Measurements from ENCODE around the gene C1orf122. TPM values are rescaled to one million over a fixed set of nuclear protein-coding genes. Genes with fewer than 3 reads are reported as not detected.

Gene C1orf122
- total RNA-seq, 1 donor from 2014 or later = 29.6 TPM

- peak; percentile 49 for DNase-seq (ENCODE audit: low read depth)
Observed at GRCh38 chr1:37797750-37798345, 9.7 kb upstream of the C1orf122 start.

GRCh38 chr1:37802439-37802838 lies 5.2 kb upstream of the C1orf122 start:
- DNase-seq (ENCODE audit: low read depth) = no peak

DNA sequence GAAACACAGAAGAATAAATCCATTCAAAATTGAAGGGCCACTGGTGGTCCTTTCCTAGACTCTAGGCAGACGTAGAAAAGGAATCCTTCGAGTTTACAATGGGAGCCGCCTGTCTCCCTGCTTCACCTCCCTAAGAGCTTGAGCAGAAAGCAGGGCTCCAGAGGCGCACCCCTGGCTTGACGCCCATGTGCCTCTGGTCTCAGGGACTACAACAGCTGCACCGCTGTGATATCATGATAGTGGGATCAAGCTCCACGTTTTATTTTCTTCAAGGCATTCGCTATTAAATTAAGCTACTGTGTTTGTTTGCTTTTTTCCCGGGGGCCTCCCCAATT lies 403 bp upstream of the C1orf122 start:
- no peak for DNase-seq (ENCODE audit: low read depth)

DNA sequence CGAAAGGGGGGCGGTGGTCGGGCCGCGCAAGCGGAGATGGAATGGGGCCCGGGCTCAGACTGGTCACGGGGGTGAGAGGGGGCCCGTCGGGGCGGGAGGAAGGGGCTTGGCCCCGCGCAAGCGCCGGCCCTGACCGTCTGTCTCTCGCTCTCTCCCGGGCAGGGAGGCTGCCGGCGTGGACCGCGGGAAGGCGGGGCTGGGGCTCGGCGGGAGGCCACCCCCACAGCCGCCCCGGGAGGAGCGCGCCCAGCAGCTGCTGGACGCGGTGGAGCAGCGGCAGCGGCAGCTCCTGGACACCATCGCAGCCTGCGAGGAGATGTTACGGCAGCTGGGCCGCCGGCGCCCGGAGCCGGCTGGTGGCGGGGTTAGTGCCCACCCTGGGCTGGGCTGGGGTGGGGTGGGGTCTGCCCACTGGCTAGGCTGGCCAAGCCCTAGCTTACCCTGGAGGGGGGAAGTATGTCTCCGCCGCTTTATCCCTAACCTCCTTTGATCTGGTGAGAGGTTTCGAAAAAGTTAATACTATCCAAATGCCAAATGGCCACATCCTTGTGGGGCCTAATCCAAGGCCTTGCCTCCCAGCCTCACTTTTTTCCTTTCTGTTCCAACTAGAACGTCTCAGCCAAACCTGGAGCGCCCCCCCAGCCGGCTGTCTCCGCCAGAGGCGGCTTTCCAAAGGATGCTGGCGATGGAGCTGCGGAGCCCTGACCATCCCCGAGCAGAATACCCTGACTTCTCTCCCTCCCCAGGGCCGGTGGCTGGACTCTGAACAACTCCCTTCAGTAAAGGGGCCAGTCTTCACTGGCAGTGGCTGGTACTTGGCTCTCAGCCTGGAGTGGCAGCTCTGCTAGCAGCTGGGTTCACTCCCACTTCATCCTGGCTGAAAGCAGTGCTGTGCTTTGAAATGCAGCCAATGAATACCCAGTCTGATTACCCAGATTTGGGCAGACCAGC lies 1.1 kb downstream of the C1orf122 start:
- peak; percentile 39 for DNase-seq (ENCODE audit: low read depth)

GRCh38 chr1:37809942-37810341 lies 2.4 kb downstream of the C1orf122 start:
- DNase-seq (ENCODE audit: low read depth) = no peak

DNA sequence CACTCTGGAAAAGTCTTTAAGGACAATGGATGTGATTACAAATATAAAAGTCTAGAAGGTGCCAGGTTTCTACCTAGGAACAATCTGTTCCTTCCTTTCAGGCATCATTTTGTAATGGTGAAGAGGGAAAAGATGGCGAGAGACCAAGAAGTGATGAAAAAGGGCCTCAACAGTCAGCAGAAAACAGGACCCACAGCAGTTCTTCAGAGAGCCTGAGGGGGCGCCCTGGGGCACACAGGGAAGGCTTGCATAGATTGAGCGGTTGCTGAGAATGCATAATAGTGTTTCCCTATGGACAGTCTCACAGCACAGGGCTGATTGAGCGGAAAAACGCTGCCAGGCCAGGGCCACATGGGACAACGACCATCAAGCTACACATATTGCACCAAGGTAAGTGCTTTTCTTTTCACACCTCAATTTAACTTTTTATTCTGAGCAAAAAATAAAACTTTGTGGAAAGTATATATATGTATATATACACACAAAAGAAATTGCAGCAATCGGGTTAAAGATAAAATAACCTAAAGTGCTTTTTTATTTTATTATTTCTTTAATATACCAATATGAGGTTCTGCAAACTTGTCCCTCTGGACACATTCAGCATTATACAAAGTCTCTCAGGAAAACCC lies 3.6 kb downstream of the C1orf122 start:
- peak; percentile 56 for DNase-seq (ENCODE audit: low read depth)

DNA sequence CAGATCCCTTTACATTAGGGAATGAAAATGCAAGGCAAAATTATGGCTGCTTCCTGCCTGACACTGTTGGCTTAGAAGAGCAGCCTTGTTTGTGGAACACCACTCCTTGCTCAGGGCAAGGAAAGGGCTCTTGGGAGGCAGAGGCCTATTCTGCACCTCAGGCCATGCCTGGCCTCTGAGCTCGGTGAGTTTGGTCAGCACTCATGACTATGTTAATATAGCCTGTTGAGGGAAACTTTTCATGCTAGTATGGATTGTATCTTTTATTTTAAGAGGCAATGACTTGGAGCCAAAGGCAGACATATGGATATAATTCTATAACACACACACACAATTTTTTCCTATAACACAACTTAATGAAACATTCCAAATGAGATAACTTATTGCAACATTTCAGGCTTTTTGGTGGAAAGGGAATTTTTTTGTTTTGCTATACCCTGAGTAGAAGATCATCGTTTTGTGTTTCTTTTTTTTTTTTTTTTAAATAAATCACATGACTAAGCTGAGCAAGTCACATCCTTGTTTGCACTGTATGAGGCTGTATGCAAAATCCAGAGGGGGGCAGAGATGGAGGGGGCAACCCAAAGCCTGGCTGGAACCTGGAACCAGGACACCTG lies 6.0 kb downstream of the C1orf122 start:
- DNase-seq (ENCODE audit: low read depth) = no peak

- DNase-seq (ENCODE audit: low read depth) = no peak
Observed at GRCh38 chr1:37814252-37814651, 6.7 kb downstream of the C1orf122 start.

DNA sequence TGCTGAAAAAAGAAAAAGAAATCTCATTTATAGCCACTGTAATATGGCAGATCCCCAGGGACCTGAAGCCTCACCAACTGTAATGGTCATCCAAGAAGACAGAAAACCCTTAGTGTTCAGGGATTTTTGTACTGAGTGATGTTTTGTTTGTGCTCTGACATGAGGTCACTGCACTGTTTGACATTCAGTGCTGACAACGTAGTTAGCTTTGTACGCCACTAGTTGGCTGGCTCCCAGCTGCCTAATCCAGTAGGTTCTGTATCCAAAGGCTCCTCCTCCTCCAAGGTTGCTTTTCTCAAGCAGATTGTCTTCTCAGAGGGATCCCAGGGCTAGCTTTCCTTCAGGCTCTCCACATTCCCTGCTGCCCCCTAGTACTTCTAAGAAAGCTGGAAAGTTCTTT lies 9.9 kb downstream of the C1orf122 start:
- DNase-seq (ENCODE audit: low read depth) = no peak

GRCh38 chr1:37821481-37821880 lies 13.9 kb downstream of the C1orf122 start:
- no peak for DNase-seq (ENCODE audit: low read depth)

- no peak for DNase-seq (ENCODE audit: low read depth)
Observed at GRCh38 chr1:37822906-37823815, 15.6 kb downstream of the C1orf122 start.

GRCh38 chr1:37824001-37824400 lies 16.4 kb downstream of the C1orf122 start:
- no peak for DNase-seq (ENCODE audit: low read depth)

DNA sequence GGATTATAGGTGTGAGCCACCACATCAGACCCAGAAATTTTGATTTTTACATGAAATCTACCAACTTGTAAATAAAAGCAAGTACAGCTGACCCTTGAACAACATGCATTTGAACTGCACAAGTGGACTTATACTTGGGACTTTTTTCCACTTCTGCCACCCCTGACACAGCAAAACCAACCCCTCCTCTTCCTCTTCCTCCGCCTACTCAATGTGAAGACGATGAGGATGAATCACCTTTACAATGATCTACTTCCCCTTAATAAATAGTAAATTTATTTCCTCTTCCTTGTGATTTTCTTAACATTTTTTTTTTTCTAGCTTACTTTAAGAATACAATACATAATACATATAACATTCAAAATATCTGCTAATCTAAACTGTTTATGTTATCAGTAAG lies 17.9 kb downstream of the C1orf122 start:
- DNase-seq (ENCODE audit: low read depth) = peak; percentile 22

- DNase-seq (ENCODE audit: low read depth) = no peak
Observed at GRCh38 chr1:37828410-37829074, 21.0 kb downstream of the C1orf122 start.

- no peak for DNase-seq (ENCODE audit: low read depth)
Observed at GRCh38 chr1:37831109-37831508, 23.5 kb downstream of the C1orf122 start.

DNA sequence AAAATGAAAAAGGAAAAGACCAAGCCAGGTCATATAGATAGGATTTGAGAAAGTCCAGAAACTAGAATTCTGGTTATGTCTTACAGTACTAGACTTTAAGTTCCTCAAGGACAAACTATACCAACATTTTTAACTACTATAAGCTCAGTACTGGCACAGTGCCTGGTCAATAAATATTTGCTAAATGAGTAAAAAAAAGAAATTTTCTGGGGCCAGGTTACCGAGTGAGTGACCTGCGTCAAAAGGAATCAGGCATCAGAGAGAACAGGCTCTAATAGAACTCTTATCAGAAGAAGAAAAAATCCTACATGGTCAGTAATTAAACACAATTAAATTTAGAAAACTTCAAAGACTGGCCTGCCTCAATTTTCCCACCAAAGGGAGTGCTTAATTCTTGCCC lies 24.2 kb downstream of the C1orf122 start:
- DNase-seq (ENCODE audit: low read depth) = no peak

DNA sequence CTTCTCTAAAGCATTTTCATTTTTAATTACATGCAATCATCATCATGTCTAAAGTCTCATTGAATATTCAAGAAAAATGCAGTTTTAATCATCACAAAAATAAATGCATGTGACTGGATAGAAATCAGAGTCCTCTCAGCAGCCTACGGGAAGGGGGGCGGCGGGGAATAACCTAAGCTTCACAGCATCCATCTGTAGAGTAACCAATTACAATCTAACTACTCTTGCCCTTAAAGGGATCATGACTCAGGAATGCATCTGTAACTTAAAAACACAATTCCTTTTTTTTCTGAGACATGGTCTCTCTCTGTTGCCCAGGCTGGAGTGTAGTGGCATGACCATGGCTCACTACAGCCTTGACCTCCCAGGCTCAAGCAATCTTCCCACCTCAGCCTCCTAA lies 29.2 kb downstream of the C1orf122 start:
- DNase-seq (ENCODE audit: low read depth) = no peak

DNA sequence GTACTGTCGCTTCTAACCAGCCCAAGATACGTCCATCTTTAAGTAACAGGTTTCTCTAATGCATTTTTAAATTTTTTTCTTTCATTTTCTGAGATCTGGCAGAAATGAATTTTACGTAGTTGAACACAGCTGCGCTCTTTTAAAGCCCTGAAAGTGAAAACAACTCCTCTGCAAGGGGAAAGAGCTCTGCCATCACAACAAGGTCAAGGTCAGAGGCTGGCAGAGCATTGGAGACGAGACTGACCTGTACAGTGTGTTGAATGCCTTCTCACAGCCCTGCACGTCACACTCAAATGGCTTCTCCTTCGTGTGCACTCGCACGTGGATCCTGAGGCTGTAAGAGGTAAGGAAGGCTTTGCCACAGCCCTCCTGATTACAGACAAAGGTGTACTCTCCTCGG lies 32.1 kb downstream of the C1orf122 start:
- DNase-seq (ENCODE audit: low read depth) = no peak

- no peak for DNase-seq (ENCODE audit: low read depth)
Observed at GRCh38 chr1:37840711-37841110, 33.1 kb downstream of the C1orf122 start.

DNA sequence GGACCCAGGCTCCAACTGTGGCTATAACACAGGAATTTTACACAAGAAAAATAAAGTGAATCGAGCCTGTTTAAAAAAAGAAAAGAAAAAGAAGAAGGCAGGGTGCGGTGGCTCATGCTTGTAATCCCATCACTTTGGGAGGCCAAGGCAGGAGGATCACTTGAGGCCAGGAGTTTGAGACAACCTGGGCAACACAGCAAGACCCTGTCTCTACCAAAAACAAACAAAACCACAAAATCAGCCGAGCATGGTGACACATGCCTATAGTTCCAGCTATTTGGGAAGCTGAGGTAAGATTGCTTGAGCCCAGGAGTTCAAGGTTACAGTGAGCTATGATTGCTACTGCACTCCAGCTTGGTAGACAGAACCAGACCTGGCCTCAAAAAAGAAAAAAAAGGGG lies 34.1 kb downstream of the C1orf122 start:
- no peak for DNase-seq (ENCODE audit: low read depth)

DNA sequence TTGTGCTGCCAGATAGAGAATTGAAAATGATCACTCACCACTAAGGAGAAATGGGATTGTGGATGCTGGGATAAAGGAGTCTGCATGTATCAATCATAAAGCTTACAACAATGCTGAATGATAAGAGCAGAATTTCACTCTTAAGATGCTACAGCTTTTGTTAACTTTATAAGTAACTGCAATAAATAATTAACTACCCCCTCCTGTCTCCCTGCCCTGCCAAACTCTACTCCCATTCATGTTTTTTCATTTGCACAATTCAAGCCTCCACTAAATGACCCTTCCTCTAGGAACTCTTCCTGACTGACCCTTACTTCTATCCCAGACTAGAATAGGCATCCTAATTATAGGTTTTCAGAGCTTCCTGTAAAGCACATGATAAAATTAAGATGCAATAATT lies 36.9 kb downstream of the C1orf122 start:
- DNase-seq (ENCODE audit: low read depth) = peak; percentile 69

Data from renal cortical epithelial cell (primary cell).